SU-DHL-6 (cell line): ENCODE data around the gene TOMM34.

Source experiments
- H2AFZ ChIP-seq: fragments of 200-600 bp; sonication (generic); 2 replicates; pipeline ENCODE4 v1.6.1; 2014; ENCODE audit warnings: low read depth, mild to moderate bottlenecking, moderate library complexity, mixed read lengths, antibody characterized with exemption, low read length; ENCODE audit not compliant: severe bottlenecking
- H3F3A ChIP-seq: fragments of 200-600 bp; shearing (Covaris generic); 2 replicates; pipeline ENCODE4 v1.6.0; 2016; ENCODE audit warnings: antibody characterized with exemption, mild to moderate bottlenecking; ENCODE audit not compliant: insufficient read depth
- H3K27ac ChIP-seq: fragments of 200-600 bp; sonication (generic); 2 replicates; pipeline ENCODE4 v1.5.1; 2016; ENCODE audit warnings: low read depth, mild to moderate bottlenecking, low read length, moderate library complexity, mixed read lengths
- H3K27me3 ChIP-seq: fragments of 200-600 bp; sonication (generic), shearing (Covaris generic); 2 replicates; pipeline ENCODE4 v1.6.0; 2014; ENCODE audit warnings: mild to moderate bottlenecking, low read length
- H3K36me3 ChIP-seq: fragments of 200-600 bp; sonication (generic); 2 replicates; pipeline ENCODE4 v1.6.1; 2014; ENCODE audit warnings: mild to moderate bottlenecking, low read length, mixed read lengths
- H3K4me2 ChIP-seq: fragments of 300-600, 200-600 bp; shearing (Covaris generic), sonication (generic); 2 replicates; pipeline ENCODE4 v1.6.0; 2014; ENCODE audit warnings: low read length, low read depth, mild to moderate bottlenecking; ENCODE audit not compliant: poor library complexity, severe bottlenecking
- H3K4me3 ChIP-seq: fragments of 200-600 bp; sonication (generic); 2 replicates; pipeline ENCODE4 v1.5.1; 2014; ENCODE audit warnings: antibody characterized with exemption, low read length, mild to moderate bottlenecking, mixed read lengths; ENCODE audit not compliant: insufficient read depth, poor library complexity, severe bottlenecking
- H3K79me2 ChIP-seq: fragments of 200-600 bp; sonication (generic); 2 replicates; pipeline ENCODE4 v1.6.1; 2014; ENCODE audit warnings: mild to moderate bottlenecking, low read length, moderate library complexity; ENCODE audit not compliant: insufficient read depth
- H3K9ac ChIP-seq: fragments of 200-600 bp; sonication (generic); 2 replicates; pipeline ENCODE4 v1.7.0; 2014; ENCODE audit warnings: mild to moderate bottlenecking, low read length
- H3K9me2 ChIP-seq: fragments of 200-600 bp; sonication (generic); replicated peaks from 2 replicates; pipeline ENCODE4 v1.6.1; 2014; ENCODE audit warnings: low read length; ENCODE audit not compliant: insufficient read depth
- H3K9me3 ChIP-seq: fragments of 200-600 bp; sonication (generic); 2 replicates; pipeline ENCODE4 v1.6.1; 2014; ENCODE audit warnings: low read length, mixed read lengths; ENCODE audit not compliant: insufficient read depth
- H4K20me1 ChIP-seq: fragments of 200-600 bp; sonication (generic); 2 replicates; pipeline ENCODE4 v1.6.1; 2014; ENCODE audit warnings: low read depth, mild to moderate bottlenecking, antibody characterized with exemption, low read length, moderate library complexity, mixed read lengths
- EZH2phosphoT487 ChIP-seq: fragments of 200-600 bp; sonication (generic), shearing (Covaris generic); conservative IDR thresholded peaks from 2 replicates; pipeline ENCODE4 v1.6.1; 2018; ENCODE audit warnings: mild to moderate bottlenecking, antibody characterized with exemption, low read length, moderate library complexity, mixed read lengths
- TF ChIP-seq, protein P1 (sequence below): fragments of 200-600 bp; sonication (generic); IDR thresholded peaks from one replicate; pipeline ENCODE4 v1.5.1; 2017; ENCODE audit warnings: antibody characterized with exemption, mild to moderate bottlenecking, low read length, moderate library complexity; ENCODE audit not compliant: insufficient read depth, poor library complexity, severe bottlenecking

TOMM34 gene

DNA sequence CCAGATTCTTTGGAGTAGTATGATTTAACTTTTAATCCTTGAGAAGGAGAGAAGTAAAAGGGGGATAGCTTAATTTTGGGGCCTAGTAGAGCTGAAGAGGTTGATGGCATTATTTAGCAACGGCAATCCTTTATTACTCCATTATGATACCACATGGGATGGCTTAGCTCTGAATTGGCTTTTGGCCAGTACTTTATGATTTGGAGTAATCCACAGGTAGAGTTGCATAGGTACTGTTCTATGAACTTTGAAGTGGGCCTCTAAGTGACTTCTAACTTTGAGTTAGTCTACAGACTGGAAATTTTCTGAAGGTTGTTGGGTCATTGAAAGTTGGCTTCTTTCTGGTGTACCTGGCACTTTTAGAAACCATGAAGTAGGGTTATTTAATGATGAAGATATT, 63.1 kb downstream of the TOMM34 start:
- TF ChIP-seq, protein P1, sequence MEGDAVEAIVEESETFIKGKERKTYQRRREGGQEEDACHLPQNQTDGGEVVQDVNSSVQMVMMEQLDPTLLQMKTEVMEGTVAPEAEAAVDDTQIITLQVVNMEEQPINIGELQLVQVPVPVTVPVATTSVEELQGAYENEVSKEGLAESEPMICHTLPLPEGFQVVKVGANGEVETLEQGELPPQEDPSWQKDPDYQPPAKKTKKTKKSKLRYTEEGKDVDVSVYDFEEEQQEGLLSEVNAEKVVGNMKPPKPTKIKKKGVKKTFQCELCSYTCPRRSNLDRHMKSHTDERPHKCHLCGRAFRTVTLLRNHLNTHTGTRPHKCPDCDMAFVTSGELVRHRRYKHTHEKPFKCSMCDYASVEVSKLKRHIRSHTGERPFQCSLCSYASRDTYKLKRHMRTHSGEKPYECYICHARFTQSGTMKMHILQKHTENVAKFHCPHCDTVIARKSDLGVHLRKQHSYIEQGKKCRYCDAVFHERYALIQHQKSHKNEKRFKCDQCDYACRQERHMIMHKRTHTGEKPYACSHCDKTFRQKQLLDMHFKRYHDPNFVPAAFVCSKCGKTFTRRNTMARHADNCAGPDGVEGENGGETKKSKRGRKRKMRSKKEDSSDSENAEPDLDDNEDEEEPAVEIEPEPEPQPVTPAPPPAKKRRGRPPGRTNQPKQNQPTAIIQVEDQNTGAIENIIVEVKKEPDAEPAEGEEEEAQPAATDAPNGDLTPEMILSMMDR: no peak
- TF ChIP-seq EZH2phosphoT487: no peak
- Histone ChIP-seq H3K9me3 (no peaks in the 10 kb centered on the region), H3K4me2 (no peak overlapping the region), H4K20me1 (peaks cover 55% of the 10 kb centered on the region), H3K4me3 (no peak overlapping the region), H3K9ac (no peak overlapping the region), H3K27me3 (no peaks in the 10 kb centered on the region), H2AFZ (no peak overlapping the region), H3K79me2 (peaks cover 100% of the 10 kb centered on the region), H3K27ac (no peak overlapping the region), H3K9me2 (no peaks in the 10 kb centered on the region), H3F3A (peaks cover 4% of the 10 kb centered on the region; the same call in 1 of the 2 replicates), H3K36me3 (peaks cover 9% of the 10 kb centered on the region; the same call in 1 of the 2 replicates)

DNA sequence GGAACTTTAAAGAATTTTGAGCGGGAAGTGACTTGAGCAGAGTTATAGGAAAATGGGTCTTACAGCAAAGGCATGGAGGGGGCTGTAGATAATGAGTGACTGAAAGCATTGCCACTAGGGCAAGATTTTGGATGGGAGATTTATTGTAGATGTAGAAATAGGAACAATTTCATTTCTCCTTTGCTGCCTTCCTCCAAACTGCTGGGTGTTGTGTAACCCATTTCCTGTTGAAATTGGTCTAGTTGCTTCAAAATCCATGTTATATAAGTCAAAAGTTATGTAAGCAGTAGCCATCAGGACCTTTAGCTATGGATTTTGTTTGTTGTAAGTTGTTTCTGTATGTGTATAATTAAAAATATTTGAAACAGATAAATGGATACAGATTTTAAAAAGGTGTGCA, 63.6 kb downstream of the TOMM34 start:
- Histone ChIP-seq H3K4me3 (no peak overlapping the region), H3F3A (peaks cover 4% of the 10 kb centered on the region; the same call in 1 of the 2 replicates), H3K27me3 (no peaks in the 10 kb centered on the region), H3K4me2 (no peak overlapping the region), H3K36me3 (peaks cover 10% of the 10 kb centered on the region; the same call in 1 of the 2 replicates), H4K20me1 (peaks cover 60% of the 10 kb centered on the region), H3K27ac (no peak overlapping the region), H3K9me2 (no peaks in the 10 kb centered on the region), H3K9ac (no peak overlapping the region), H3K9me3 (no peaks in the 10 kb centered on the region), H2AFZ (no peak overlapping the region), H3K79me2 (peaks cover 100% of the 10 kb centered on the region)
- TF ChIP-seq EZH2phosphoT487: no peak
- TF ChIP-seq, protein P1: no peak

DNA sequence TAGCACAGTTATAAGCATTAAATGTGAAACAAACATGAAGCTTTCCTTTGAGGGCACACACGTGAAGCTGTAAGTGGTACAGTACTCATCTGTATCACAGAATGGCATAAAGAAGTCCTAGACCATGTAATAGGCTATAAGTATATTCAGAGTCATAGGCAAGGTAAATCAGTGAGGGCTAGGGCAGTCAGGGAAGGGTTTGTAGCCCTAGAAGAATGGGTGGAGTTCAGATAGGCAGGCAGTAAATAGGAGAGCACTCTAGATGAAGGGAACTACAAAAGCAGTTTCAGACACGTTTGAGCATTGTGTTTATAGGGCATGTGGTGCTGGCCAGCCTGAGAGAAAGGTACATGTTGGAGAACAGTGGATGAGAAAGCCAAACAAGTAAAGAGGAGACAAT, 65.2 kb downstream of the TOMM34 start:
- Histone ChIP-seq H3K4me3 (no peak overlapping the region), H3K9ac (no peak overlapping the region), H3K27ac (no peak overlapping the region), H3K79me2 (peaks cover 100% of the 10 kb centered on the region), H3K4me2 (no peak overlapping the region), H3K27me3 (no peaks in the 10 kb centered on the region), H3K9me2 (no peaks in the 10 kb centered on the region), H3K36me3 (peaks cover 14% of the 10 kb centered on the region; the same call in 1 of the 2 replicates), H2AFZ (no peak overlapping the region), H3K9me3 (no peaks in the 10 kb centered on the region), H3F3A (peaks cover 4% of the 10 kb centered on the region; the same call in 1 of the 2 replicates), H4K20me1 (peaks cover 72% of the 10 kb centered on the region)
- no peak for TF ChIP-seq EZH2phosphoT487
